Measurements from ENCODE around the gene AIF1L. TPM values are rescaled to one million over a fixed set of nuclear protein-coding genes. Genes with fewer than 3 reads are reported as not detected.

Gene AIF1L
- total RNA-seq, 1 experiment from 2014 or later = 6.0 TPM

DNA sequence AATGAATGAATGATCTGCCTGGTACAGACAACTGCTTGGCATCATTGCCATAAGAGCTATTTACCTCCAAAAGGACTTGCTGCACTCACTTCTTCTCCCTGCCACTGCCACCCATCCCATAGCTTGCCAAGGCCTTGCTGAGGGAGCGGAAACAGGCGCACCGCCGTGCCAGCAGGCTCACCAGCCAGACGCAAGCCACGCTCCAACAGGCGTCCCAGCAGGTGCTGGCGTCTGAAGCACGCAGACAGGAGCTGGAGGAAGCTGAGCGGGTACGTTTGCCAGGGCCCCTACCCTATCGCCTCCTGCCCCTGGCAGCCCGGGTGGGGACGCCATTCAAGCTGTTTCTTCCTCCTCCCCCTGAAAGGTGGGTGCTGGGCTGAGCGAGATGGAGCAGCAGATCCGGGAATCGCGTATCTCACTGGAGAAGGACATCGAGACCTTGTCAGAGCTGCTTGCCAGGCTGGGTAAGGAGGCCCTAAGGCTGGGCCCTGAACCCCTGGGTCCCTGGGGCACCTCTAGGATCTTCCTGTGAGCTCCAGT, 8.9 kb upstream of the AIF1L start:
- TF ChIP-seq, protein P1, sequence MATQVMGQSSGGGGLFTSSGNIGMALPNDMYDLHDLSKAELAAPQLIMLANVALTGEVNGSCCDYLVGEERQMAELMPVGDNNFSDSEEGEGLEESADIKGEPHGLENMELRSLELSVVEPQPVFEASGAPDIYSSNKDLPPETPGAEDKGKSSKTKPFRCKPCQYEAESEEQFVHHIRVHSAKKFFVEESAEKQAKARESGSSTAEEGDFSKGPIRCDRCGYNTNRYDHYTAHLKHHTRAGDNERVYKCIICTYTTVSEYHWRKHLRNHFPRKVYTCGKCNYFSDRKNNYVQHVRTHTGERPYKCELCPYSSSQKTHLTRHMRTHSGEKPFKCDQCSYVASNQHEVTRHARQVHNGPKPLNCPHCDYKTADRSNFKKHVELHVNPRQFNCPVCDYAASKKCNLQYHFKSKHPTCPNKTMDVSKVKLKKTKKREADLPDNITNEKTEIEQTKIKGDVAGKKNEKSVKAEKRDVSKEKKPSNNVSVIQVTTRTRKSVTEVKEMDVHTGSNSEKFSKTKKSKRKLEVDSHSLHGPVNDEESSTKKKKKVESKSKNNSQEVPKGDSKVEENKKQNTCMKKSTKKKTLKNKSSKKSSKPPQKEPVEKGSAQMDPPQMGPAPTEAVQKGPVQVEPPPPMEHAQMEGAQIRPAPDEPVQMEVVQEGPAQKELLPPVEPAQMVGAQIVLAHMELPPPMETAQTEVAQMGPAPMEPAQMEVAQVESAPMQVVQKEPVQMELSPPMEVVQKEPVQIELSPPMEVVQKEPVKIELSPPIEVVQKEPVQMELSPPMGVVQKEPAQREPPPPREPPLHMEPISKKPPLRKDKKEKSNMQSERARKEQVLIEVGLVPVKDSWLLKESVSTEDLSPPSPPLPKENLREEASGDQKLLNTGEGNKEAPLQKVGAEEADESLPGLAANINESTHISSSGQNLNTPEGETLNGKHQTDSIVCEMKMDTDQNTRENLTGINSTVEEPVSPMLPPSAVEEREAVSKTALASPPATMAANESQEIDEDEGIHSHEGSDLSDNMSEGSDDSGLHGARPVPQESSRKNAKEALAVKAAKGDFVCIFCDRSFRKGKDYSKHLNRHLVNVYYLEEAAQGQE (IDR thresholded peaks at IDR 0.05; ENCODE audit: insufficient read depth in 1 of 2, low read depth in 2 of 2, low read length in 1 of 2) = no peak
- TF ChIP-seq POLR2AphosphoS5 (IDR thresholded peaks at IDR 0.05; ENCODE audit: low read depth, low read length) (no peak), TCF7L2 (IDR thresholded peaks at IDR 0.05; ENCODE audit: low read depth, low read length) (no peak), CTCF (IDR thresholded peaks at IDR 0.05) (no peak), SIN3A (IDR thresholded peaks at IDR 0.05; ENCODE audit: borderline replicate concordance, insufficient read depth, low read depth, low read length) (no peak)
- intact Hi-C loops (cut with micrococcal nuclease; ENCODE audit: unreplicated experiment) (no loop called here), in situ Hi-C loops (cut with HindIII; ENCODE audit: low pct_unique_long_range_greater_than_20kb, low sequenced_read_pairs) (no loop called here)
- ChIA-PET POLR2A (no interaction called here), CTCF (no interaction called here)
- BruUV-seq (replicated peaks) = no TSS peak
- ATAC-seq (no peak), DNase-seq (ENCODE audit: low read depth, low spot score) (no peak)
- Histone ChIP-seq H3K36me3 (ENCODE audit: control insufficient read depth, insufficient read depth, low read length) (no peaks in the 10 kb centered on the region), H3K27ac (ENCODE audit: low read length) (no peak overlapping the region), H3K4me1 (ENCODE audit: control insufficient read depth, insufficient read depth, low read length) (peaks cover 4% of the 10 kb centered on the region), H3K9me3 (ENCODE audit: control insufficient read depth, insufficient read depth, low read depth, low read length) (no peaks in the 10 kb centered on the region), H3K27me3 (ENCODE audit: control insufficient read depth, insufficient read depth, low read length) (no peaks in the 10 kb centered on the region), H3K4me3 (ENCODE audit: low read depth in 2 of 2, low read length in 2 of 2) (no peak overlapping the region)

- Histone ChIP-seq H3K27ac (ENCODE audit: low read length) (no peak overlapping the region), H3K4me1 (ENCODE audit: control insufficient read depth, insufficient read depth, low read length) (no peaks in the 10 kb centered on the region), H3K36me3 (ENCODE audit: control insufficient read depth, insufficient read depth, low read length) (no peaks in the 10 kb centered on the region), H3K9me3 (ENCODE audit: control insufficient read depth, insufficient read depth, low read depth, low read length) (no peaks in the 10 kb centered on the region), H3K4me3 (ENCODE audit: low read depth in 2 of 2, low read length in 2 of 2) (no peak overlapping the region), H3K27me3 (ENCODE audit: control insufficient read depth, insufficient read depth, low read length) (no peaks in the 10 kb centered on the region)
- intact Hi-C loops (cut with micrococcal nuclease; ENCODE audit: unreplicated experiment) (no loop called here), in situ Hi-C loops (cut with HindIII; ENCODE audit: low pct_unique_long_range_greater_than_20kb, low sequenced_read_pairs) (no loop called here)
- ATAC-seq (no peak), DNase-seq (ENCODE audit: low read depth, low spot score) (no peak)
- ChIA-PET POLR2A (no interaction called here), CTCF (no interaction called here)
- no TSS peak for BruUV-seq (replicated peaks)
- TF ChIP-seq CTCF (IDR thresholded peaks at IDR 0.05) (no peak), SIN3A (IDR thresholded peaks at IDR 0.05; ENCODE audit: borderline replicate concordance, insufficient read depth, low read depth, low read length) (no peak), TCF7L2 (IDR thresholded peaks at IDR 0.05; ENCODE audit: low read depth, low read length) (no peak), POLR2AphosphoS5 (IDR thresholded peaks at IDR 0.05; ENCODE audit: low read depth, low read length) (no peak)
- TF ChIP-seq, protein P1 (IDR thresholded peaks at IDR 0.05; ENCODE audit: insufficient read depth in 1 of 2, low read depth in 2 of 2, low read length in 1 of 2) = no peak
These were observed 6.1 kb upstream of the AIF1L start for GRCh38 chr9:131090025-131090787.

All from Panc1 (cell line).